GM19372 (cell line): ENCODE data around the gene EIF3C.
"Not testable (repeated sequence)": the region's sequence is repeated elsewhere in the genome, so short reads cannot be mapped to it uniquely, and the experiment has no call there.

ENCODE experiments used
- ATAC-seq: cut with Tn5 transposase; IDR thresholded peaks from one replicate; pipeline ENCODE4 v1.9.1; 2021; ENCODE audit warnings: mild to moderate bottlenecking, low read depth, moderate library complexity; ENCODE audit not compliant: unreplicated experiment

The EIF3C gene

GRCh38 chr16:28711220-28712083 lies at the start of gene EIF3C:
EIF3C (plus strand) TSS chr16:28711464; CDS start chr16:28711687, 223 bp downstream.
- peak; percentile 96 for ATAC-seq

- ATAC-seq: not testable (repeated sequence)
These were observed 45.0 kb upstream of the EIF3C start for GRCh38 chr16:28666264-28666663.

DNA sequence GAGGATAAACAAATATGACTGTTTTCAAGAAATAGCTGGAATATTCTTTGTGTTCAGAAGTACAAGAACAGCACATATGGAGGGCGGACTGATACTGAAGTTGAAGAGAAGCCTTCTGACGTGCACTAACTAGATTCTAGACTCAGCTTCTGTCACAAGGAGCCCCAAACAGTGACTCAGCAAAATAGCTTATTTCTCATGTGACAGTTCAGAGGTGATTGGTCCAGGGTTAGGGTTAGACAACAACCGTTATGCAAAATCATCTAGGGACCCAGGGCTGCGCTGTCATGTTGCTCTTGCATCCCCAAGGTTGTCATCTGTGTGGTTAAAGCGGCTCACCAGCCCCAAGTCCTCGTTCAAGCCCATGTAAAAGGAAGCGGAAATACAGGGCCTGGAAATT lies 43.8 kb upstream of the EIF3C start:
- not testable (repeated sequence) for ATAC-seq

- ATAC-seq: not testable (repeated sequence)
These were observed 43.1 kb upstream of the EIF3C start for GRCh38 chr16:28668199-28668598.

DNA sequence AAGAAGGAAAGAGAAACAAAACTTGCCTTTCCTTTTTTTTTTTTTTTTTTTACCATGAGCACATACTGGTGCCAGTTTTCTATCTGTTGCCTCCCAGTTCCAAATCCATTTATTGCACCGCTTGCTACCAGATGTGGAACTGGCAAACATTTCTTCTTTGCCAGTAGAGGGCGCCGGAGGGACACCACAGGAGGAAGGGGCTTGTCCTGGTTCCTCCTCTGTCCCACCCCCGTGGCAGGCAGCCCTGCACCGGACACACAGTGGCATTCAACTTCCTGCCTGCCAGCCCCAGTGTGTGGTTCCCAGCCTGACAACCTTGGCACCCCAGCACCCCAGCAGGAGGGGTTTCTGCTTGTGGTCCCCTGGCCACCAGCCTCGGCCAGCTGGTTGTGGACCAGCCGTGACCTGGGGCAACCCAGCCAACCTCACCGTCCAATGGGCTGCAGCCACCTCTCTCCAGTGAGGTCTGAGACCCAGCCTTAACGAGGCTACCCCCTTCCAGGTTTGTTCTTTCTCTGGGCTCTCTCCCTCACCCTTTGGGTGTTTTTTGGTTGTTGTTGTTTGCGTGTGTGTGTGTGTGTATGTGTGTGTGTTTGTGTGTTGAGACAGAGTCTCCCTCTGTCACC lies 22.8 kb upstream of the EIF3C start:
- ATAC-seq: not testable (repeated sequence)

GRCh38 chr16:28689425-28689824 lies 21.8 kb upstream of the EIF3C start:
- not testable (repeated sequence) for ATAC-seq

- ATAC-seq: not testable (repeated sequence)
These were observed 19.5 kb upstream of the EIF3C start for GRCh38 chr16:28691722-28692121.

- not testable (repeated sequence) for ATAC-seq
These were observed 17.9 kb upstream of the EIF3C start for GRCh38 chr16:28693257-28693950.

DNA sequence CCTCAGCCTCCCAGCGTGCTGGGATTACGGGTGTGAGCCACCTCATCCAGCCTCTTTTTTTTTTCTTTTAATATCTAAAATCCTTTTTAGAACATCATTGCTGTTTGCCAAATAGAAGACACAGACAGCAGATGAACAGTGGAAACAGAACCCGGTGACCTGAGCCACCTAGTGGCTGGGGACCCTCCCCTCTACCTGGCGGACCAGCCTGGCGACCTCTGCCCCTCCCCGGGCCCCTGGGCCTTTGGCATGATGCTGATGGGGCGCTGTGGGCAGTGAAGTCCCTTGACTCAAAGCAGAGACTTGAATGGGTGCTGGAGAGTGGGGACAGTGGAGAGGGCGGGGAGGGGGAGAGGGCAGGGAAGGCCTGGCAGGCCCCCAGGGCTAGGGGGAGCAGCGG lies 11.5 kb upstream of the EIF3C start:
- not testable (repeated sequence) for ATAC-seq

- not testable (repeated sequence) for ATAC-seq
These were observed 10.9 kb upstream of the EIF3C start for GRCh38 chr16:28700349-28700748.

DNA sequence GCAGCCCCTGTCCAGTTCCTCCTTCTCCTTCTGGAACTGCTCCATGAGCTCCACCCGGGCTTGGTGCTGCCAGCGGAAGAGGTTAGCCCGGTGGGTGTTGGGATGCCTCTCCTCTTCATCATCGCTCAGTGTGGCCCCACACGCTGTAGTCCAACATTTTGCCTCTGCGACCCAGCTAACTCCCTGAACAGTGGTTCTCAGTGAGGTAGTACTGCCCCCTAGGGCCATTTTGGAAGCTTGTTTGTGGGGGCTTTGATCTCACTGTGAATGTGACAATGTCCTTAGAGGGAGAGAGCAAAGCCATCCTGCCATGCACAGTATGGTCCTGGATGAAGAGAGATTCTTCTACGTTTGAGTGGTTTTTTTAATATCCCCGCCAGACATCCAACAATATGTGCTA lies 9.9 kb upstream of the EIF3C start:
- not testable (repeated sequence) for ATAC-seq

GRCh38 chr16:28704246-28704645 lies 7.0 kb upstream of the EIF3C start:
- not testable (repeated sequence) for ATAC-seq

- ATAC-seq: not testable (repeated sequence)
These were observed 11.8 kb downstream of the EIF3C start for GRCh38 chr16:28722852-28723650.

DNA sequence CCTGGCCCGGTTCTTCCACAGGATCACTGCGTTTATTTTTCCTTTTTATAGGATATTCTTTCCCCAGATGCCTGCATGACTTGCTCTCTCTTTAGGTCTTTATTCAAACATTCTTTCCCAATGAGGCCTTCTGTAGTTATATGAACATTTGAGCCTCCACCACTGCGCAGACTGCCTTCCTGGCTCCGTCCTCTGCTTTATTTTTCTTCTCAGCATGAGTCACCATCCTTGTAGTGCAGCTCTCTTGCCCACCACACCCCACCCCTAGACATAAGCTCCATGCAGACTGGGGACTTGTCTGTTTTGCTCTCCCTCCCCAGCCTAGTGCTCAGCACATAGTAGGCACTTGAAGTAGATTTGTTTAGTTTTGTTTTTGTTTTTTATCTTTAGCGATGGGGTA lies 20.0 kb downstream of the EIF3C start:
- ATAC-seq: not testable (repeated sequence)

DNA sequence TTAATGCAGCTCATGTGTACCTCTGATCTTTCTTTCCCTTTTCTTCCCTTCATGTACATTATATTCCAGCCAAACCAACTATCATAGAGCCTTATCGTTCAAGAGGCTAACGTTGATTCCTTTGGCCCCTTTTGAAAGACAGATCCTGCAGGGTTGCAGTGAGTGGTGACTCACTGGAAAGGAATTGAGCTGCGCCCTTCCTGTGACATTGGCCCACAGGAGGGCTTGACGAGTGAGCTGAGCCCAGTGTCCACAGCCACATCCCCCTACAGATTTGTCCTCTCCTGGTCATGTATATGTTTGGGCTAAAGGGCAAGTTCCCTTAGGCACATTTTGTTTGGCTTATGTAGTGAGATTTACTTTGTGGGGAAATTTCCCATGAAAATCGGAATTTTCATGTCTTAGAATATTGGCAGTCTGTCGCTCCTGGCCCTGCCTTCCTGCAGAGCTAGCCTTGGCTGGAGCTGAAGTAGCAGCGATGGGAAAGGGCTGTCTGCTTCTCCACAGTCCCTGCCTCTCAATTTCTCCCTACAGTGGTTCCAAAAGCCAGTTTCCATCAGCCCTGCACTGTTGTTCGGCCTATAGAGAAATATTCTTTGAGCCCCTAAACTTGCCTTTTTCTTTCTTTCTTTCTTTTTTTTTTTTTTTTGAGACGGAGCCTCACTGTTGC lies 21.3 kb downstream of the EIF3C start:
- ATAC-seq: not testable (repeated sequence)

DNA sequence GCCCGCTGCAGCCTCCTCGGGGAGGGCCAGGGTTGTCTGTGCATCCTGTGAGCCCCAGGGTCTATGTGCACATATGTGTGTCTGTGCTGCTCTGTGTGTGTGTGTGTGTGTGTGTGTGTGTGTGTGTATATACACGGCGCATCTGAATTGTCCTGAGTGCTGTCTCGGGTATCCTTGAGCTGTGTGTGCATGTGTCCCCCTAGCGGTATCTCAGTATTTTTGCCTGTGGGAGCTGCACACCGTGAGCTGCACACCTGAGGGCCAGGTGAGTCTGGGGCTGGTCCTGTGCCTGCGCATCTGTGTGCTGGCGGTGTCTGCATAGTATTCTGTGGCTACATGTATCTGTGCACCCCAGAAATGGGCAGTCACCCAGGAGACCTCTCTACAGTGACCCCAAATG lies 28.5 kb downstream of the EIF3C start:
- ATAC-seq: not testable (repeated sequence)

DNA sequence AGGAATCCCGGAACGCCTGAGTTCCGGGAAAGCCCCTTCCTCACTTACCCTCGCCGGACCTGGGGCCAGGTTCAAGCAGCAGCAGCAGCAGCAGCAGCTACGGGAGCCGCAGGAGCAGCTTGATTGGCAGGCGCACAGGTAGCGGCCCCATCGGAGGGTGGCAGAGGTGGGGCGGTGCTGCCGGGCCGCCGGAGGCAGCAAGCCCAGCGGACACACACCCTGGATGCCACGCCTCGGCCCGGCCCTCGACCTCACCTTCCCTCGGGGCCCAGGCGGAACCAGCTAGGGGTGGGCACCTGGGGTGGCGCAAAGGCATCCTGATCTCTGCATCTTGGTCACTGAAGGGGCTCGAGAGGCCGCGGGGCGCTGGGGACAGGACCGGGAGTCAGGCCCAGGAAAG lies 29.4 kb downstream of the EIF3C start:
- ATAC-seq: not testable (repeated sequence)

- ATAC-seq: not testable (repeated sequence)
These were observed 30.0 kb downstream of the EIF3C start for GRCh38 chr16:28741295-28741694.

- not testable (repeated sequence) for ATAC-seq
These were observed 35.5 kb downstream of the EIF3C start for GRCh38 chr16:28746618-28747350.
